Measurements from ENCODE around the gene GRID1. TPM values are rescaled to one million over a fixed set of nuclear protein-coding genes. Genes with fewer than 3 reads are reported as not detected.

Gene GRID1
- total RNA-seq, 1 experiment from 2014 or later: 5.6 TPM

GRCh38 chr10:85650791-85651496 lies 715.7 kb downstream of the GRID1 start:
- POLR2A ChIA-PET: no interaction called here

More at GRCh38 chr10:85650791-85651496, 715.7 kb downstream of the GRID1 start:
- Histone ChIP-seq H3K79me2 (ENCODE audit: insufficient read depth, low read length) (no peaks in the 10 kb centered on the region), H3K4me1 (ENCODE audit: control insufficient read depth in 1 of 2, insufficient read depth in 2 of 2, low read length in 2 of 2) (peaks cover 0 to 9% of the 10 kb centered on the region in 2 experiments; a peak in 2 of 4 replicates), H3K4me2 (ENCODE audit: low read length) (no peak overlapping the region), H3K27ac (ENCODE audit: low read depth, low read length) (no peak overlapping the region), H2AFZ (ENCODE audit: low read depth, low read length, poor library complexity, severe bottlenecking) (no peak overlapping the region), H4K20me1 (ENCODE audit: insufficient read depth) (no peaks in the 10 kb centered on the region), H3K9me3 (ENCODE audit: control insufficient read depth in 1 of 2, insufficient read depth in 1 of 2, low read depth in 1 of 2, low read length in 2 of 2) (no peaks in the 10 kb centered on the region), H3K4me3 (replicated peaks in 1 of 2; ENCODE audit: low read depth in 1 of 2, low read length in 2 of 2) (no peak overlapping the region), H3K36me3 (ENCODE audit: control insufficient read depth in 1 of 2, insufficient read depth in 2 of 2, low read length in 2 of 2) (no peaks in the 10 kb centered on the region), H3K9ac (ENCODE audit: low read length) (no peak overlapping the region), H3K9me2 (ENCODE audit: insufficient read depth) (no peaks in the 10 kb centered on the region), H3K27me3 (ENCODE audit: insufficient read depth, low read length) (0 out of 2 replicates have a peak, but pooled peaks cover 3% of the 10 kb centered on the region)
- ChIA-PET RAD21 (ENCODE audit: low non-redundant PET in 1 of 2, low total read pairs in 2 of 2, uncharacterized antibody in 2 of 2, unreplicated experiment in 2 of 2) (no interaction called here), CTCF (no interaction called here)
- no TSS peak for BruUV-seq (replicated peaks)
- TF ChIP-seq ZFX (IDR thresholded peaks at IDR 0.05) (no peak), TCF7L2 (IDR thresholded peaks at IDR 0.05; ENCODE audit: borderline replicate concordance, extremely low read depth, insufficient read depth, insufficient read length) (no peak), JUND (IDR thresholded peaks at IDR 0.05) (no peak), MAX (IDR thresholded peaks at IDR 0.05) (no peak), EZH2 (IDR thresholded peaks at IDR 0.05) (no peak), YY1 (IDR thresholded peaks at IDR 0.05; ENCODE audit: extremely low read depth, insufficient replicate concordance, low read depth, low read length) (no peak), CBX3 (IDR thresholded peaks at IDR 0.05; ENCODE audit: low read depth) (no peak), SP1 (IDR thresholded peaks at IDR 0.05; ENCODE audit: low read depth) (no peak), ZNF274 (IDR thresholded peaks at IDR 0.05; ENCODE audit: low read depth, low read length) (no peak), POLR2A (IDR thresholded peaks at IDR 0.05; ENCODE audit: borderline replicate concordance, extremely low read depth, insufficient read depth, insufficient read length) (no peak), EGR1 (IDR thresholded peaks at IDR 0.05; ENCODE audit: low read depth) (no peak), REST (IDR thresholded peaks at IDR 0.05; ENCODE audit: low read depth) (no peak), FOSL1 (IDR thresholded peaks at IDR 0.05; ENCODE audit: low read depth) (no peak), ZBTB33 (IDR thresholded peaks at IDR 0.05; ENCODE audit: extremely low read depth, insufficient replicate concordance, low read length) (no peak)
- ATAC-seq: no peak
- intact Hi-C loops (cut with micrococcal nuclease): no loop called here
- no peak for DNase-seq (ENCODE audit: low read depth, low spot score)

All from HCT116 (cell line).